Inflammatory macrophage treated with lipopolysaccharide for 4 hours (primary cell): ENCODE measurements around the gene NECAP2.
A peak's percentile ranks its signal among the peaks of the same experiment; 100 is the strongest.
"Not testable (repeated sequence)": the region's sequence is repeated elsewhere in the genome, so short reads cannot be mapped to it uniquely, and the experiment has no call there.

Experiments
- DNase-seq: peaks from one replicate; pipeline ENCODE4 v3.0.0-alpha.2; 2020

Gene NECAP2

GRCh38 chr1:16433030-16433429 is 7.5 kb upstream of the NECAP2 start:
- peak; percentile 61 for DNase-seq

- DNase-seq, result no peak
These were observed 6.5 kb upstream of the NECAP2 start for GRCh38 chr1:16434007-16434406.

- peak; percentile 30 for DNase-seq
These were observed 6.0 kb upstream of the NECAP2 start for GRCh38 chr1:16434501-16434900.

DNA sequence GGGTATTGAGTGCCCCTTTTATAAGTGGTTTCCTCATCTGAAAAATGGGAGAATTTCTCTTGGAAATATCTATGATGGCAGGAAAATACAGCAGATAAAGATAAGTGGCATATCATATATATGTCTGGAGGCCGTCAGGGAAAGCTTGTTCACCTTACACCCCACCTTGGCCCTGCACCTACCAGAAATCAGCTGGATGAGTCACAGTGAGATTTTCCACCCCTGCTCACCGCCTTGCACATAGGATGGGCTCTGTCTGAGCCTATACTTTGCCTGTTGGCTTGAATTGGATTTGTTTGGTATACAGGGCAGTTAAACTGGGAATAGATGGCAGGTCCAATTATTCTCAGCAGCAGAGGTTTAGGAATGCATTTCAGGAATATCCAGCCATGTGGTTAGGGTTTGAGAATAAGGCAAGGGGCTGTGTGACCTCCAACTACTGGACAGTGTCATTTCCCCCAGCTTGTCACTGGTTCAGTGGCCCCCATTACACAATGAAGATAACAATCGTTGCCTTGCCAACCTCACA is 3.5 kb upstream of the NECAP2 start, which contains the start of gene SPATA21:
TSS of gene SPATA21 (minus strand) at position 479 of the 529 bp plus-strand sequence. CDS start 6,053 bp downstream, outside the sequence.
- DNase-seq, result no peak

DNA sequence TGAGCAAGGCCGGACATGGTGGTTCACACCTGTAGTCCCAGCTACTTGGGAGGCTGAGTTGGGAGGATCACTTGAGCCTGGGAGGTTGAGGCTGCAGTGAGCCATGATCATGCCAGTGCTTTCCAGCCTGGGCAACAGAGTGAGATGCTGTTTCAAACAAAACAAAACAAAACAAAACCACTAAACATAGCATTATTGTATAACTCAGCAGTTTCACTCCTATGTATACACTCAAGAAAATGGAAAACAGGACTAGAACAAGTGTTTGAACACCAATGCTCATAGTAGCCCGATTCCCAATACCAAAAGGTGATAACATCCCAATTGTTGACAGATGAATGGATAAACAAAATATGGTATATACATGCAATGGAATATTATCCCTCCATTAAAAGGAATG is 2.0 kb upstream of the NECAP2 start:
- peak; percentile 48 for DNase-seq

DNA sequence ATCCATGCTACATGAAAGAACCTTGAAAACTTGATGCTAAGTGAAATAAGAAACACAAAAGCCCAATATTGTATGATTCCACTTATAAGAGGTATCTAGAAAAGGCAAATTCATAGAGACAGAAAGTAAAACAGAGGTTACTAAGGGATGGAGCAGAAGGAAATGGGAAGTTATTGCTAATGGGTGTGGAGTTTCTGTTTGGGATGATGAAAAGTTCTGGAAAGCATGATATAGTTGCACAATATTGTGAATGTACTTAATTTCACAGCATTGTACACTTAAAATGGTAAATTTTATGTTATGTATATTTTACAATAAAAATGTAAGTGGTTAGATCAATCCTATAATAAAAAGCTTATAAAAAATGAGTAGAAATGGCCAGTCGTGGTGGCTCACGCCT is 1.6 kb upstream of the NECAP2 start:
- peak; percentile 91 for DNase-seq

GRCh38 chr1:16440131-16440469 is 424 bp upstream of the NECAP2 start:
- peak; percentile 8 for DNase-seq

GRCh38 chr1:16441282-16441665 is 750 bp downstream of the NECAP2 start:
- peak; percentile 45 for DNase-seq

GRCh38 chr1:16442265-16442664 is 1.7 kb downstream of the NECAP2 start:
- DNase-seq, result peak; percentile 73

- DNase-seq, result peak; percentile 21
These were observed 2.4 kb downstream of the NECAP2 start for GRCh38 chr1:16442941-16443340.

DNA sequence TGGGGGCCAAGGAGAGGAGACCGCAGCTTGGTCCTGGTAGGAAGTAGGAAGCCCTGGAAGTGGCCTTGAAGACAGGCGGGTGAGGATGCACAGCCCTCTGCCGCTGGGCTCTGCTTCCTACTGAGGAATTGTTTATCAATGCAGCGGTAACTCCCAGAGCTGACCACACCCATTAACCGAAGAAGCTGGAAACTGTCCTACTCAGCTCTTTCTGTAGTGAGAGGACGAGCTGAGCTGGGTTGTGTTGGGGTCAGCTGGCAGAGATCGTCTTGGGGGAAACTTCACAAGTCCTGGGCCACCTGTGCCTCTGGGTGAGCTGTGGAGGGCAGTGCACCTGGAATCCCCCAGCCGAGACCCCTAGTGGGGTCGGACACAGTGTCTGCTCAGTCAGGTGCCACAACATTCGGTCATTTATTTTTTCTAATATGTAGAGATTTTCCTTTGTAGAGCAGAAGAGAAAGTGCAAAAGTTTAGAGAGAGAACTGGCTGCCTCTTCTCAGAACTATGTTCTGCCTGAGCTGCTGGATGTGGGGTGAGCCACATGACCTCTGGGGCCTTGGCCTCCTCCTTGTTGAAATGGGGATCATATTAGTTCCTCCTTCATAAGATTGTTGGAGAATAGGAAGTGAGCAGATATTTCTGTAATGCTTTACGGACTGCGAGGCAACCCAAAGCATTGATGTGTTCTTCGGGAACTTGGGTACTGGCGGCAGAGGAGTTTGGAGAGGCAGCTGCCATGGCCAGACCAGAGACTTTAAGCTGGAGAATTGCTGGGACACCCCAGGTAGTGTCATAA is 3.6 kb downstream of the NECAP2 start:
- peak; percentile 74 for DNase-seq

DNA sequence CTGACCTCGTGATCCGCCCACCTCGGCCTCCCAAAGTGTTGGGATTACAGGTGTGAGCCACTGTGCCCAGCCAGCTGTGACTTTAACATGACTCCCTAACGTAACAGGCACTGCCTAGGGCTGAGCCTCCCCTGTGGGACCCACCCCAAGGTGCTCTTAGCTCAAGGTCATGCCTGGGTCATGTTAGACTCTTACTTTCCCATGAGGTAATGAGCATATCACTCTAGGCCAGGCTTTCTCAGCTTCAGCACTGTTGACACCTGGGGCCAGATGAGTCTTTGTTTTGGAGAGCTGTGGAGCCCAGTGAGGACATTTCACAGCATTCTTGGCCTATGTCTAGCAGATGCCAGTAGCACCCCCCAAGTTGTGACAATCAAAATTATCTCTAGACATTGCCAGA is 4.5 kb downstream of the NECAP2 start:
- no peak for DNase-seq

DNA sequence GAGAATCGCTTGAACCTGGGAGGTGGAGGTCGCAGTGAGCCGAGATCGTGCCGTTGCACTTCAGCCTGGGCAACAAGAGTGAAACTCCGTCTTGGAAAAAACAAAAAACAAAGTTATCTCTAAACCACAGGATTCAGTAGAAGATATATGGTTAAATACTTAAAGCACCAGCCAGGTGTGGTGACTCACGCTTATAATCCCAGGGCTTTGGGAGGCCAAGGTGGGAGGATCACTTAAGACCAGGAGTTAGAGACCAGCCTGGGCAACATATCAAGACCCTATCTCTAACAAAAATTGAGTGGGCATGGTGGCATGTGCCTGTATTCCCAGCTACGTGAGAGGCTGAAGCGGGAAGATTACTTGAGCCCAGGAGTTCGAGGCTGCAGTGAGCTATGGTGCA is 5.6 kb downstream of the NECAP2 start:
- DNase-seq, result no peak

- no peak for DNase-seq
These were observed 7.1 kb downstream of the NECAP2 start for GRCh38 chr1:16447641-16448040.

DNA sequence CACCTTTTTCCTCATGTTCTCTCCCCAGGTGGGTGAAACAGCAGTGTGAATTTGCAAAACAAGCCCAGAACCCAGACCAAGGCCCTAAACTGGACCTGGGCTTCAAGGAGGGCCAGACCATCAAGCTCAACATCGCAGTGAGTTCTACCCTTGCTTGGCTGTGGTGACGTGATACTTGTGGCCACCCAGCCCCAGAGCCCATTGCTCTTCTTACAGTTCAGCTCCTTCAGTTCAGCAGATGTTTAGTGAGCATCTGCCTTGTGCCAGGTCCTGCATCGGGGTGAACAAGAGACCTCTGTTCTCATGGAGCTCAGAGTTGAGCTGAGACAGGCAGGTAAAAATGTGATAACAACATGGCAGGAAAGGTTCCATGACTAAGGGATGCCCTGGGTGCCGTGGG is 8.5 kb downstream of the NECAP2 start:
- DNase-seq, result no peak

DNA sequence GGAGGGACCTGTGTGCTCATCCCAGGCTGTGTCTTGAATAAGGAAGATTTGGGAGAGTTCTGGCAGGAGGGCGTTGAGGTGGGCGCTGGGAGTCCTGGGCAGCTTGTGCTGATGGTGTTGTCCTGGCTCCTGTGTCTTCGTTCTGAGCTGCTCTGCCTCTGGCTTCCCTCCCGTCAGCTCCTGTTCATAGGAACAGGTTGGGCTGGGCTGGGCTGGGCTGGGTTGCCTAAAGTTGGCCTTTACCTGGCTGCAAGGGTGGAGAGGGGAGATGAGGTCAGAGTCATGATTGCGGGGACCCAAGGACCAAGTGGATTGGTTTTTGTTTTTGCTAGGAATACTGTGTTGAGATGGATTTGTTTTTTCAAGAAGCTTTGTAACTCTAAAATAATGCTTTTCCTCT is 9.1 kb downstream of the NECAP2 start:
- DNase-seq, result no peak

DNA sequence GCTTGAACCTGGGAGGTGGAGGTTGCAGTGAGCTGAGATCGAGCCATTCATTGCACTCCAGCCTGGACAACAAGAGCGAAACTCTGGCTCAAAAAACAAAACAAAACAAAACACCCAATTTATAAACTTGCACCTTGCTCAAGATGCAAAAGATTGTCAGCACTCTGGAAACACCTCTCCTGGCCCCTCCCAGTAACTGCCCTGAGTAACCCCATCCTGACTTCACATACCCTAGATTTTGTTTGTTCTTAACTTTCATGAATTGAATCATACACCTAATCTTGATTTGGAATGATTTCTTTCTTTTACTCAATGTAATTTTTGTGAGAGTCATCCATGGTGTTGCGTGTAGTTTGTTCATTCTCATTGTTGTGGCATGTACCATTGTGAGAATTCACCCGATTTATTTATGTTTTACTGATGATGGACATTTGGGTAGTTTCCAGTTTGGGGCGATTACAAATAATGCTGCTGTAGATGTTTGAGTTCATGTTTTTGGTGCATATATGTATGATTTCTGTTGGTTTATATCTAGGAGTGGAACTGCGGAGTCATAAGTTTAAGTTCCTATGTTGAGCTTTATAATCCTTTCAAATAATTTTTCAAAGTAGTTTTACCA is 10.4 kb downstream of the NECAP2 start:
- DNase-seq, result no peak

DNA sequence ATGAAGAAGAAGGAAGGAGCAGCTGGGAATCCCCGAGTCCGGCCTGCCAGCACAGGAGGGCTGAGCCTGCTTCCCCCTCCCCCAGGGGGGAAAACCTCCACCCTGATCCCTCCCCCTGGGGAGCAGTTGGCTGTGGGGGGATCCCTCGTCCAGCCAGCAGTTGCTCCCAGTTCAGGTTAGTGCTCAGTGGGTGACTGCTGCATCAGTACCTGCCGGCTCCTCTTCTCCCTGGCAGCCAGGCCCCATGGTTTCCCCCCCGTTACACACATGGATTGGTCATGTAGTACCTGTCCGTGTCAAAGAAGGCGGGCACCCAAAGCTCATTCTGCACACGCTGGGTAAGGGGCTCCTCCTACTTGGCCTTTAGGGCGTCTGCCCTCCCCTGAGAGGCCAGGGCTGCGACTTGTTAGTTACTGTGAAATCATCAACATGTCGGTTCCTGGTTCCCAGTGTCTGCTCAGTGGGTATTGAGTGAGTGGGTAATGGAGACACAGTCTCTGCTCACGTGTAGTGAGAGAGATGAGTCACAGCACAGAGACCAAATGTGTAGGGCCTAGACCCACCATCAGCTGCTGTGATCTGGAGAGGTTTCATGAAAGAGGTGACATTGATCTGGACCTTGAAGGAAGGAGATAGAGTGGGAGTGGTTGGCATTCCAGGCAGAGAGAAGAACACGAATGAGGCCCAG is 11.5 kb downstream of the NECAP2 start:
- peak; percentile 4 for DNase-seq

DNA sequence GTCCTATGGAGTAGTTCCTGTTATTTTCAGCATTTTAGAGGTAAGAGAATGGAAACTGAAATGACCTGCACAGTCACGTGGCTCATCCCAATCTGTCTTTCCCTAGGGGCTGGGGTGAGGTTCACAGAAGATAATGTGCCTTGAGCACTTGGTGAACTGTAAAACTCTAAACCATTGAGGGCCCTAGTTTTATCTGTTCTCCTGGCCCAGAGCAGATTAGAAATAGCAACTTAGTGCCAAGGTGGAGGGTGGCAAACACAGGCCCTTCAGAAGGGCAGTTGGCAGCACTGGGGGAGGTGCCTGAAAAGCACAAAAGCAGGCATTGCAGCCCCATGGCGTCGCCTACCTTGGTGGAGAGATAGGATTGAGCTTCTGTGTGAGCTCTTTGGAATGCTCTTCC is 14.4 kb downstream of the NECAP2 start:
- DNase-seq, result not testable (repeated sequence)

DNA sequence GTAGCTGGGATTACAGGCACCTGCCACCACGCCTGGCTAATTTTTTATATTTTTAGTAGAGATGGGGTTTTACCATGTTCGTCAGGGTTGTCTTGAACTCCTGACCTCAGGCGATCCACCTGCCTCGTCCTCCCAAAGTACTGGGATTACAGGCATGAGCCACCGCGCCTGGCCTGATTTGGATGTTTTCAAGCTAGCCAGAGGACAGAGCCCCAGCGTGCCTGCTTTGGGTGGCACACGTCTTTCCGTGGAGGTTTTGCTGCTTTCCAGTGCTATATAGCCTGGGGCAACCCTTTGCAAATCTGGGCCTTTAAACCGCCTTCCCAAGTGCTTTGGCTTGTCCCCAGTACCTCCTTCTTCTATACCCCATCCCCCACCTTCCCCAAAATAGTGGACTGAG is 15.6 kb downstream of the NECAP2 start:
- not testable (repeated sequence) for DNase-seq

DNA sequence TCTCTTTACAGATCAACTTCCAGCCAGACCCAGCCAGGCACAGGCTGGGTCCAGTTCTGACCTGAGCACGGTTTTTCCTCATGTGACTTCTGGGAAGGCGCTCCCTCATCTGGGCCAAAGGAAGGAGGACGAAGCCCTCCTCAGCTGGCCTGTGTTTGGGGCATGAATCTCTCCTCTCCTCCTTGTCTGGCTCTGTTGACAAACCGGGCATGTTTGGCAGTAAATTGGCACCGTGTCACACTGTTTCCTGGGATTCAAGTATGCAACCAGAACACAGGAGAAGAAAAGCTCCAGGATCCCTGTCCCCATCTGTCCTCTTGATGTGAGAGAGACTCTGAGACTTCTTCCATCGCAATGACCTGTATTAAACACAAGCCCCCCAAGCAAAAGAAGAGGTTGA is 18.3 kb downstream of the NECAP2 start:
- no peak for DNase-seq

DNA sequence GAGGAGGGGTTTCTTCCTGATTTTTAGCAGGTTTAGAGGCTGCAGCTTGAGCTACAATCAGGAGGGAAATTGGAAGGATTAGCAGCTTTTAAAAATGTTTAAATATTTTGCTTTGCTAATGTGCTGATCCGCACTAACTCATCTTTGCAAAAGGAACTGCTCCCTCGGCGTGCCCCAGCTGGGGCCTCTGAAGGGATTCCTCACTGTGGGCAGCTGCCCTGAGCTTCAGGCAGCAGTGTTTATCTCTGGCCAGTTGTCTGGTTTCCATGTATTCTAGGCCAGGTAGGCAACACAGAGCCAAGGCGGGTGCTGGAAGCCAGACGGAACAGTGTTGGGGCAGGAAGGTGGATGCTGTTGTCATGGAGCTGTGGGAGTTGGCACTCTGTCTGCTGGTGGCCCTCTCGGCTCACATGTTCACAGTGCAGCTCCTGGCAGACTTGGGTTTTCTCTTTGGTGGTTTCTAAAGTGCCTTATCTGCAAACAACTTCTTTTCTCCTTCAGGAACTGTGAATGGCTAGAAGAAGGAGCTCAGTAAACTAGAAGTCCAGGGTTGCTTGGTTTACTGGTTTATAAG is 18.9 kb downstream of the NECAP2 start:
- no peak for DNase-seq

DNA sequence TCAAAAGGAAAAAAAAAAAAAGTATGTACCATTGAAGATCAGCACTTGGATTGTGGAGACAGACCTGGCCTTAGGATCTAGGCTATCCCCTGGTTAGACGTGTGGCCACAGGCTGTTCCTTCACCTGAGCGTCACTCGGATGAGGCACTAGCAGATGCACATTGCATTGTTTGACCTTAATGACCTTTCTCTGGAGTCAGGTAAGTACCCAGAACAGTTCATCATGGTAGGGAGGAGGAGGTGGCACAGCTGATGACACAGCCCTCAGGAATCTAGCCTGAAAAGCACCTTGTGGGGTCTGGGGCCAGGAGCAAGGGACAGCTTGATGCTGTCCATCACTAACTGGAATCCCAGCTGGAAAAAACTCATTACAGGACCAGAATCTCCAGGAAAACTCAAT is 21.2 kb downstream of the NECAP2 start:
- DNase-seq, result no peak
